NCI-H2171 (cell line): ENCODE results near the gene TEX12.
"Not testable (repeated sequence)": the region's sequence is repeated elsewhere in the genome, so short reads cannot be mapped to it uniquely, and the experiment has no call there.

ENCODE experiments used
- DNase-seq: peaks from one replicate; lab custom pipeline; 2025; lab: John Stamatoyannopoulos, UW

TEX12 gene

GRCh38 chr11:112163875-112164685 lies 3.1 kb upstream of the TEX12 start, which contains the start of gene IL18:
Gene IL18 (minus strand): TSS chr11:112164094. CDS start chr11:112155053, 9,041 bp downstream.
- DNase-seq = no peak

DNA sequence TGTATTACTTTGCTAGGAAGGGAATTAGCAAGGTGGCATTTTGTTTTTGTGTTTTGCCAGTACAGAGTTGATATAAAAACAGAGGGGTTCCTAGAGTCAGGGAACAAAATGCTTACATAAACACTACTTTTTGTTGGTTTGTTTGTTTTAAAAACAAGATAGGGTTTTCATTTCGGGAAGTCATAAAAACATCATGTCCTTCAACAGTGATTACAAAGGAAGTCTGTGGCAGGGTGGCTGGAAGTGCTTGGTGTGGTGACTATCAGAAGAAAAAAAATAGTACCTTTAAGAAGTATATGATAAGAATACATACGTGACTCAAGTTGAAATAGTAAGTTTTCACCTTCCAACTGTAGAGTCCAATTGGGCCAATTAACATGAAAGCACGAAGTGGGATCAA lies 2.1 kb upstream of the TEX12 start:
- no peak for DNase-seq

GRCh38 chr11:112166562-112166961 lies 610 bp upstream of the TEX12 start:
- no peak for DNase-seq

GRCh38 chr11:112172362-112172994 lies 5.3 kb downstream of the TEX12 start:
- DNase-seq = no peak

DNA sequence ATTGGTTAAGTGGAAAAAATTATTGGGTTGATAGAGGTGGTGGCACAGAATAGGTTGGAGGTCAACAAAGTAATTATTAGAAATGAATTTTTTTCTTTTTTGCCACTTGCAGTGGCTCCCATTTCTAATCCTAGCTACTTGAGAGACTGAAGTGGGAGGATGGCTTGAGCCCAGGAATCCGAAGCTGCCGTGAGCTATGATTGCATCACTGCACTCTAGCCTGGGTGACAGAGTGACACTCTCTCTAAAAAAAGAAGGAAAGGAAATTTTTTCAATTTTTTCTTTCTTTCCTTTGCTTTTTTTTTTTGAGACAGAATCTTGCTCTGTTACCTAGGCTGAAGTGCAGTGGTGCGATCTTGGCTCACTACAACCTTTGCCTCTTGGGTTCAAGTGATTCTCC lies 6.0 kb downstream of the TEX12 start:
- DNase-seq = no peak

GRCh38 chr11:112174789-112175598 lies 7.8 kb downstream of the TEX12 start, which contains the start of gene BCO2:
Gene BCO2 (plus strand): TSS chr11:112175512. CDS start chr11:112175602, 90 bp downstream.
- peak; percentile 3 for DNase-seq

DNA sequence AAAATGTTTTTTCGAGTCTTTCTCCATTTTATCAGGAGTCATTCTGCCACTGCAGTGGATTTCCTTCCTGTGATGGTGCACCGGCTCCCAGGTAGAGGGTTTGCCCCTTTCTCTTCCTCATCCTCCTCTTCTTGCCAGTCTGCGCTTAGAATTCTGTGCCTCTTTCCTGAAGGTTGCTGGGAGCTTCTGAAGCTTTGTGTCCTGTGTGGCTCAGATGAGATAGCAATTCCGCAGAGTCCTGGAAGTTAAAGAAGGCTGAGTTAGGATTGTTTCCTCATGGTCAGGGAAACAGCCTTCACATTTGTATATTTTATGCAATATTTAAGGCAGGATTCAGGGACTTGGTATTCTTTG lies 8.4 kb downstream of the TEX12 start:
- no peak for DNase-seq

DNA sequence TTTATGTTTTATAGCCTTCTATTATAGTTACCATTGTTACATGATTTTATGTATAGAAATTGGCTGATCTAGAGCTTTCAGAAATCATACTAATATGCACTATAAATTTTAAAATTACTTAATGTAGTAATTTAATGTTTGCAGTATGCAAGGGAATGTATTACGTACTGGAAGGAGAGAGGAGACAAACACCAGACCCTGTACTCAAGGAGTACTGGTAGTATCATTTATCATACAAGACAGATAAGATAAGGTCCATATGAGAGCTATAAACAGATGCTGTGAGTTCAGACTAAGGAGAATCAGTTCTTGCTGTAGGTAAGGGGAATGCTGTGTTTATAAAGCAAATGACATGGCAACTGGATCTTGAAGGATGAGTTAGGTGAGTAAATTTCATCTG lies 8.9 kb downstream of the TEX12 start:
- no peak for DNase-seq

DNA sequence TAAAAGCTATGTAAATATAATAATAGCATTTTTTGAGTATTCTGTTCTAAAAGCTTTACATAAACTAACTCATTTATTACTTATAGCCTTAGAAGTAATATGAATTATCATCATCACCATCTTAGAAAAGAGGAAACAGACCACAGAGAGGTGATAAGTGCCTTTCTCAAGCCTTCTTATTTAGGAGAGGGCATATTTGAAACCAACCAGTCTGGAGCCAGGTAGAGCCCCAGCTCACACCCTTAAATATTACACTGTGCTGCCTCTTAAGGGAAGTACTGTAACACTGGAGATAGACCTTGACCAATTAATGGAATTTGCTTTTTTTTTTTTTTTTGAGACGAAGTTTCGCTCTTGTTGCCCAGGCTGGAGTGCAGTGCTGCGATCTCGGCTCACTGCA lies 10.4 kb downstream of the TEX12 start:
- no peak for DNase-seq

GRCh38 chr11:112178428-112178827 lies 11.3 kb downstream of the TEX12 start:
- DNase-seq = no peak

- DNase-seq = no peak
These were observed 11.8 kb downstream of the TEX12 start for GRCh38 chr11:112178936-112179335.

GRCh38 chr11:112179601-112180000 lies 12.4 kb downstream of the TEX12 start:
- DNase-seq = no peak

DNA sequence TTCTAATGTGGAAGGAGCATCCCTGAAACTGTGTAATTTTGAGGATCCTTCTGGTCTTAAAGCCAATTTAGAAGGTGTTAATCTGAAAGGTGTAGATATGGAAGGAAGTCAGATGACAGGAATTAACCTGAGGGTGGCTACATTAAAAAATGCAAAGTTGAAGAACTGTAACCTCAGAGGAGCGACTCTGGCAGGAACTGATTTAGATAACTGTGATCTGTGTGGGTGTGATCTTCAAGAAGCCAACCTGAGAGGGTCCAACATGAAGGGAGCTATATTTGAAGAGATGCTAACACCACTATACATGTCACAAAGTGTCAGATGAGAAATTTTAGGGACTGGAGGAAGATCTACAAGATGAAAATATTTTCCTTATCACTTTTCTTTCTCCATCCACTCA lies 15.7 kb downstream of the TEX12 start:
- DNase-seq = no peak

DNA sequence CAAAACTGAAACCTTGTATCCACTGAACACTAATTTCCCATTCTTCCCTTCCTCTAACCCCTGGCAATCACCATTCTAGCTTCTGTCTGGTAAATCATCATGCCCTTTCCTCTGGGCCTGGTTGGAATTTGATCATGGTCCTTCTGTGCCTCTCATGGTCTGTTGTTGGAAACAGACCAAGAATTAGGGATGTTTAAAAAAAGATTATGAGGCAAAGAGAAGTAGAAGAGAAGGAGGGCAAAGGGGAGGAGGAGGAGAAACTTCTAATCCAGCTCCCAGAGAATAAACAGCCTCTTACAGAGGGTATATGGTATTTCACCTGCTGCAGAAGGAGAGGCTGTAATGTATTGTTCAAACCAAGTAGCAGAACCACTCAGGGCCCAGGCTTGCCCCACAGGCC lies 18.7 kb downstream of the TEX12 start:
- DNase-seq = no peak

GRCh38 chr11:112186304-112186703 lies 19.1 kb downstream of the TEX12 start:
- DNase-seq = no peak

- DNase-seq = not testable (repeated sequence)
These were observed 27.9 kb downstream of the TEX12 start for GRCh38 chr11:112195113-112195512.

DNA sequence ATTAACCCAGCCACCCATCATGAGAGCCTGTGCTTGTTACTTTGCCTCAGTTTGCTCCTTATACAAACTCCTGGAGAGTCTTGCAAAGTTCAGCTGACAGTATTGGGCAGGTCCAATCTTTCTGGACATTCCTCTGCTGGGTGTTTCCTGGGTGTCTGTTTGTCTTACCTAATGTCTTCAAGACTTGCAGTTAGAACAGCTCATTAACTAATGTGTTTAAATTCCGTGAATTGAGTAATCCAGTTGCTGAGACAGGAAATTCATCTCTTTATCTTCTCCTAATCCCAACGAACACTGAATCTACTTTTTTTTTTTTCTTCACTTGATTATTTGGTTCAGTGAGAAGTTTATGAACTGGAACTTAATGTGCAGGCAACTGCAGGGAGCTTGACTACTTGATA lies 28.8 kb downstream of the TEX12 start:
- DNase-seq = no peak

GRCh38 chr11:112196519-112197087 lies 29.4 kb downstream of the TEX12 start:
- no peak for DNase-seq

DNA sequence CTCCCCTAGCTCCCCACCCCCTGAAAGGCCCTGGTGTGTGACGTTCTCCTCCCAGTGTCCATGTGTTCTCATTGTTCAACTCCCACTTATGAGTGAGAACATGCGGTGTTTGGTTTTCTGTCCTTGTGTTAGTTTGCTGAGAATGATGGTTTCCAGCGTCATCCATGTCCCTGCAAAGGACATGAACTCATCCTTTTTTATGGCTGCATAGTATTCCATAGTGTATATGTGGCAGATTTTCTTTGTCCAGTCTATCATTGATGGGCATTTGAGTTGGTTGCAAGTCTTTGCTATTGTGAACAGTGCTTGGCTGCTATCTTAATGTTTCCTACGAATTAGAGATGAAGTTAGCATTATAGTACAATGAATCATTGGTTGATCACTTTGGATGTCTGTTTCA lies 31.9 kb downstream of the TEX12 start:
- not testable (repeated sequence) for DNase-seq

- DNase-seq = no peak
These were observed 33.1 kb downstream of the TEX12 start for GRCh38 chr11:112200252-112200651.

GRCh38 chr11:112206071-112206470 lies 38.9 kb downstream of the TEX12 start:
- DNase-seq = no peak

- no peak for DNase-seq
These were observed 43.7 kb downstream of the TEX12 start for GRCh38 chr11:112210890-112211289.
